ENCODE data around the gene BEND6.

The BEND6 gene, protein sequence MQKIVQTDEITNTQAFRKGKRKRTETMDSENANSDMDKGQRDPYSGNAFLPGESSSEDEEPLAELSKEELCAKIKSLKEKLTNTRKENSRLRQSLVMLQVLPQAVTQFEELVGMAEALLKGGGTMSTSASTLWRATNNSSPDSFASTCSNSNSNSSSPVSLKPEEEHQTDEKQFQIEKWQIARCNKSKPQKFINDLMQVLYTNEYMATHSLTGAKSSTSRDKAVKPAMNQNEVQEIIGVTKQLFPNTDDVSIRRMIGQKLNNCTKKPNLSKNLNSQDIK

DNA sequence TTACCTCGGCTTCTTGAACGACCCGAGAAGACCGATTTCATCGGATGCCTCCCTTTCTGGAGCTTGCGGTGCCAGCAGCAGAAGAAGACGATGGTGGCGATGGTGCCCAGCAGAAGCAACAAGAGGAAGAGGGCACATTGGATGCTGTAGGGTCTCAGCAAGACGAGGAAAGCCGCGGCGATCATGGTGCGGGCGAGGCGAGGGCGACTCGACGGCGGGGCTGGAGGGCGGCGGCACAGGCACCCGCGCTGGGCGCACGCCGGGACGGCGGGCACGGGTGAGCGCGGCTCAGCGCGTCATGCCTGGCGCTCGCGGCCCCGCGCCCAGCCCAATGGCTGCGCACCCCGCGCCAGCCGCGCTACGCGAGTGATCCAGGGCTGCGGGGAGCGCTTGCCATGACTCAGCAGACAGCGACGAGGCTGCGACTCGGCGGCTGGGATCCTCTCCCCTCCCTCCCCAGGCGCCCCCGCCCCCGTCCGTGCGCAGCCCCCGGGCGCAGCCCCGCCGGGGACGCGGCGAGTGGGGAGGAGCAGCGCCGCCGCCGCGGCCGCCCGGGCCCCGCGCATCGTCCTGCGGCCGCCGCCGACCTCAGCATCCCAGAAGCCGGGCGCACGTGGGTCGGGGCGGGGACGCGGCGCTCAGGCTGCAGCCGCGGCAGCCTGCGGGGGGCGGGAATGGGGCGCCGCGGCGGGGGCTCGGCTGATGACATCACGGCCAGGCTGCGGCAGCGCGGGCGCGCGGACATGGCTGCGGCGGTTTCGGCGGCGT is at the start of gene BEND6:
BEND6 (plus strand) TSS at position 705 of the 768 bp plus-strand sequence. CDS start 26,704 bp downstream, outside the sequence.
- FAIRE-seq: no peak

DNA sequence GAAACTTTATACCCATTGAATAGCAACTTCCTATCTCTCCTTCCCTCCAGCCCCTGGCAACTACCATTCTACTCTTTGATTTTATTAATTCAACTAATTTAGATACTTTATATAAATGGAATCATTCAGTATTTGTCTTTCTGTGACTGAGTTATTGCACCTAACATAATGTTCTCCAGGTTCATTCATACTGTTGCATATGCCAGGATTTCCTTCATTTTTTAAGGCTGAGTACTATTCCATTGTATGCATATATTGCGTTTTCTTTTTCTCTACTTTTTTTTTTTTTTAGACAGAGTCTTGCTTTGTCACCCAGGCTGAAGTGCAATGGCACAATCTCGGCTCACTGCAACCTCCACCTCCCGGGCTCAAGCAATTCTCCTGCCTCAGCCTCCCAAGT is 49.5 kb upstream of the BEND6 start:
- no peak for FAIRE-seq

DNA sequence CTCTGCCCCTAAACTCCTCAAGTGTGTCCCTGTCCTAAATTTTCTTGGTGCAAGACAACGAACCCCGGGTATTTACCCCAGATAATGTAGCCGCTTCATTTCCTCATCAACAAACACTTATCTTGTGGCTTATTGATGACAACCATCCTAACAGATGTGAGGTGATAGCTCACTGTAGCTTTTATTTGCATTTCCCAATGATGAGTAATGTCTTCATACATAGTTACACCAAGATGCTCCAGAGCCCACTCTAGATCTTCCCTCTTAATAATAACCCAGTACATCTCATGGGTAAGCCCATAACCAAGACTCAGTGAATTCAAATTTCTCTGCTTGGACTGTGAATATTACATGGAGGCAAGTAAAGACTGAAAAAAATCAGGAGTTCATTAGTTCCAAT is 48.2 kb upstream of the BEND6 start:
- no peak for FAIRE-seq

DNA sequence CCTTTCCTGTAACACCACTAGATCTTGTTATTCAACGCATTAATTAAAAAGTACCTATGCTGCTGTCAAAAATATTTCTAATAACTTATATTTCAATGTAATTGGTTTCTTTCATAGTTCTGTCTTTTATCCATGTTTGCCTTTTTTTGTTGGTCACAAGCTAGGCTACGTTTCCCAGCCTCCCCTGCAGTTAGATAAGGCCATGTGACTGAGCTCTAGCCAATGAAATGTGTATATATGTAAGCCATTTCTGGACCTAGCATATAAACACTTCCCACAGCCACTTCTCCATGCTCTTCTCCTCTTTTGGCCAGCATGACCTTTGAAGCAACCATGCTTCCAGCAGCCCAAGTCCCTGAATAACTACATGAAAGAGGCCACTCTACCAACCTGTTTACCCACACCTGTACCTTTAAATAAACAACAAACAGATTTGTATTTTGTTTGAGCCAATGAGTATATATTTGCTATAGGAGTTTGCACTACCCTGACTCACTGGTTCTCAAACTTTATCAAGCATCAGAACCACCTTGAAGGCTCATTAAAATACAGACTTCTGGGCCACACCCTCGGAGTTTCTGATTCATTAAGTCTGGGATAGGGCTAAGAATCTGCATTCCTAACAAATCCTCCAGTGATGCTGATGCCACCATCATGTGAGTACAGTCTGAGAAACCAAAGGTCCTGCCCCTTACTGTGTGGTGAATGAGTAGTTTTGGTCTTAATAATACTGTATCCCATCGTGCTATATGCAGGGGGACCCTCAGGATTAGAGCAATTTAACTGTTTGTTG is 45.6 kb upstream of the BEND6 start:
- no peak for FAIRE-seq

DNA sequence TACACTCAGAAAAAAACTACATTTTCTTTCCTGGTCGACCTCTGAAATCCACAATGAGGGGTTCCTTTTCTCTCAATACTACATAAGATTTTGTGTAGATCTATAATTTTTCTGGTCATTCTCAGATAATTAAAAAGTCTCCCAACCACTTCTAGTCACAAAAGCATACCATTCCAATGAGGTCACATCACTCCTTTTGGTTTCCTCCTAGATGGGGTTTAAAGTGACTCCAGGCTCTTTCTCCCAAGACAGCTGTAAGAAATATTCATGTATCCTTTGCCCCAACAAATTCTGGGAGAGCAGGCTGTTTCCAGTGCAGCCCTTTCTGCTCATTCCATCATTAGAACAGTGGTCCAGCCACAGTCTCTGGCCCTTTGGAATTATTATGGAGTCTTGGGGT is 43.1 kb upstream of the BEND6 start:
- no peak for FAIRE-seq

DNA sequence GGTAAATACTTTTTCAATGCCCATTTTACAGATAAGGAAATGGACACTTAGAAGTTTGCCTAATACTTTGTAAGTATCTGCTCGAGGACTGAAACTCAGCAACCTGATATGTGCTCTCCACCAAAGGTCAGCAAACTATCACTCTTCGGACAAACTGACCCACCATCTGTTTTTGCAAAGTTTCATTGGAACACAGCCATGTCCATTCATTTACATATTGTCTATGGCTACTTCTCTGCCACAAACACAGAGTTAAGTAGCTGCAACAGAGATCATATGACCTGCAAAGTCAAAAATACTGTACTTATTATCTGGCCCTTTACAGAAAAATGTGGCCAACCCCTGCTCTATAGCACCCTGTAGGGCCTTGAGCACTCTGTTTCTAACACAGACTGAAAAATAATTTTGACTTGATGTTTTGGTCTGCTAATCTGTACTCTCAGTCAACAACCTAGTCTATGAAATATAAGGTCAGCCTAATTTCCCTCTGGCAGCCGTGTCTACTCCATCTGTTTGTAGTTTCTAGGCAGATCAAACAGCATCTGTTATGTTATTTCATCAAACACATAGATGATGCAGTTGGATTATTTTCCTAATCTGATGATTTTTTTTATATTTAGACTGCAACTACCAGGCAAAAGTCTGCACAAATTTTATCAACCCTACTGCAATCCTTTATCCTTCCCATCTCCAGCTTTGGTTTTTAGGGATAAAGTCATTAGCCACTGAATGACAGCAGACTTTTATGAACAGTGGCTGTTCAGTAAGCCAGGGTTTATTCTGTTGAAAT is 41.4 kb upstream of the BEND6 start:
- peak; percentile 49 for FAIRE-seq

DNA sequence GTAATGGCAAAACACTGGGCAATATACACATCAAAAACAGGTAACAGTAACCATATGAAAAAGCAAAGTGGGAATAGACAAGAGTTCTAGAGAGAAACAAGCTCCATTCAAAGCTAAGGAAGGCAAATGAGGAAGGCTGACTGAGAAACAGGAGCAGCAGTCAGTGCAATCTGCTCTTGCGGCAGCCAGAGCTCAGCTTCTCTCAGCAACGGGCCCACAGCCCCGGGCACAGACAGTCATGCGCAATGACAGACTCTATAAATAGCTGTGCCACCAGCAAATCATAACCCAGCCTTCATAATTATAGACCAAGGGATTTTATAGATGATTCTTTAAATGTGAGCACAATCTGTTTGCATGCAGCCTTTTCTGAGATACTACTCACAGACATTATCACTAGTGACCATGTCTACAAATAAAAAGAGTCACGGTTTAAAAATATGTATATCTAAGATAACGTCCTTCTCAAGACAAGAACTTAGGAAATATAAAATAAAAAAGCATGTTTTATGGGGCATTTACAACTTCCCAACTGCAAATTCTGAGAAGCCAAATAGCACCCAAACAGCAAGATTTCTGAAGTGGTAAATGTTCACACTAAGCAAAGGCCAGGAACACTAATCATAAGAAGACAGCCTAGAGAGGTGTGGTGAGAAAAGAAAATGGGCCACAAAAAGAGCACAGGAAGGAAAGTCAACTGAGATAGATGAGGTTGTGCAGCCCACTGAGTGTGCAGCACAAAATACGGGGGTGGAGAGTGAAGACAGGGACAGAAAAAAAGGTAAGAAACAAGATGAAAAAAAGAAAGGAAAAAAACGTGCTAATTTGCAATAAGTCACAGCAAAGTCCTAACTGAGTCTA is 39.9 kb upstream of the BEND6 start:
- peak; percentile 94 for FAIRE-seq

DNA sequence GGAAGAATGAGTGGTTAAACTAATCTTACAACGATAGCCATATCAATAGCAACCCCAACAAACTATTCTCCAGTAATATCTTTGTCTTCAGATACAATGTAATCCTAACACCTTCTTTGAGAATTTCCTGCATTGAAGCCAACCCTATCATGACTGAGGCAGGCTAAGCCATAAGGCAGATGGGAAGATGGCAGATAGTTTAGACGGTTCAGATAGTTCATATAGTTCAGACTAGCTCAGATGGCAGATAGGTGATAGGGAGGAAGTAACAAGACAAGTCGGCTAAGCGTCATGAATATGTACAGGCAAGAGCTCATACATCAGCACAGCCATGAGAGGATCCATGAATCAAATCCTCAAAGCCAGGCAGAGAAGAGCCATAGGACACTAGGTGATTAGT is 39.1 kb upstream of the BEND6 start:
- no peak for FAIRE-seq

DNA sequence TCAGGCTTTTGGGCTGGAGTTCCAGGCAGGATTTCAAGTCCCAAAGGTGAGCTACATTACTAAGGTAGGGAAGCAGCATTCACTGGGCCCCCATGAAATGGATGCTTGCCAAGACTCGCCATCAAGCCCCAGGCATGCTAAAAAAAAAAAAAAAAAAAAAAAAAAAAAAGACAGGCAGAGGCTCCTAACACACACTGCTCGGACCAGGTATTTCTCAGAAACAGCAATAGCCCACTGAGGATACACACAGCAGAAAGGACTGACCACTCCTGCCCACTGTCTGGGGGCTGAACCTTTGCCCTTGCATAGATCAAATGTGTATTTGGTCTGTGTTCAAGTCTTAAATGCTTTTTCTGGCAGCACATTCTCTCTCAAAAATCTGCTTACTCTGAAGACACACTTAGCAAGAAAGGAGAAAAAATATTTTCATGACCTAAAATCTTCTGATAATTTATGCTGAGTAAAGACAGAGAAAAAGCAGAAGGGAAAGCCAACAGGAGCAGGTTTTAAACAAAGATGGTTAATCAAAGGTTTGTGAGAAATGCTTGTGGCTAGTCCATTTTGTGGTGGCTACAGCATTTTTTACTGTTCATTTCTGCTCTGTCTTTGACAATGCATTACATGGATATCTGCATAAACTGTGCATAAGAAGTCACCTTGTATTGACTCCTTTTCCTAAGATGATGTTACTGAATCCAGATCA is 37.9 kb upstream of the BEND6 start:
- no peak for FAIRE-seq

DNA sequence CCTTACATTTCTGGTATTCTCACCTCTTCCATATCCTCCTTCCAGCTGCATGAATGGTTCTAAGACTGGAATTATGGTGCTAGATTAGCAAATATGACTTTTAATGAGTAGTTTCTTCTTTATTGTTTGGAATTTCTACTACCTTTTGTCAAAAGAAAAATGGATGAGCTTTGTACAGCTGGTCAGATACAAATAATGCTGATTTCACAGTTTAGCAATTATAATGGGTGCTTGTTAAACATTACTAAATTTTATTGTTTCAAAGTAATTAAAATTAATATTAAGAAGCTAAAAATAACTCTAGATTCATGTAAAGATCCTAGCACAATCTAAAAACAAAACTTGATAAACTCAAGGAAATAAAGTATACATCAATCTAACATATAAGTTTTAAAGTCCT is 32.3 kb upstream of the BEND6 start:
- no peak for FAIRE-seq

DNA sequence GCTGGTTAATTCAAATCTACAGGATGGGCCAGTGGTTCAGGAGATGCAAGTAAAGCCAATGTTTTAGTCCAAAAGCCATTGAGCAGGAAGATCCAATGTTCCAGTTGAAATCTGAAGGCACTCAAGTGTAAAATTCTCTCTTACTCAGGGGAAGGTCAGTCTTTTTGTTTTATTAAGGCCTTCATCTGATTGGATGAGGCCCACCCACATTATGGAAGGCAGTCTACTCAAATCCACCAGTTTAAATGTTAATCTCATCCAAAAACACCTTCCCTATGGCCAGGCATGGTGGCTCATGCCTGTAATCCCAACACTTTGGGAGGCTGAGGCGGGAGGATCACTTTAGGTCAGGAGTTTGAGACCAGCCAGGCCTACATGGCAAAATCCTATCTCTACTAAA is 31.3 kb upstream of the BEND6 start:
- no peak for FAIRE-seq

DNA sequence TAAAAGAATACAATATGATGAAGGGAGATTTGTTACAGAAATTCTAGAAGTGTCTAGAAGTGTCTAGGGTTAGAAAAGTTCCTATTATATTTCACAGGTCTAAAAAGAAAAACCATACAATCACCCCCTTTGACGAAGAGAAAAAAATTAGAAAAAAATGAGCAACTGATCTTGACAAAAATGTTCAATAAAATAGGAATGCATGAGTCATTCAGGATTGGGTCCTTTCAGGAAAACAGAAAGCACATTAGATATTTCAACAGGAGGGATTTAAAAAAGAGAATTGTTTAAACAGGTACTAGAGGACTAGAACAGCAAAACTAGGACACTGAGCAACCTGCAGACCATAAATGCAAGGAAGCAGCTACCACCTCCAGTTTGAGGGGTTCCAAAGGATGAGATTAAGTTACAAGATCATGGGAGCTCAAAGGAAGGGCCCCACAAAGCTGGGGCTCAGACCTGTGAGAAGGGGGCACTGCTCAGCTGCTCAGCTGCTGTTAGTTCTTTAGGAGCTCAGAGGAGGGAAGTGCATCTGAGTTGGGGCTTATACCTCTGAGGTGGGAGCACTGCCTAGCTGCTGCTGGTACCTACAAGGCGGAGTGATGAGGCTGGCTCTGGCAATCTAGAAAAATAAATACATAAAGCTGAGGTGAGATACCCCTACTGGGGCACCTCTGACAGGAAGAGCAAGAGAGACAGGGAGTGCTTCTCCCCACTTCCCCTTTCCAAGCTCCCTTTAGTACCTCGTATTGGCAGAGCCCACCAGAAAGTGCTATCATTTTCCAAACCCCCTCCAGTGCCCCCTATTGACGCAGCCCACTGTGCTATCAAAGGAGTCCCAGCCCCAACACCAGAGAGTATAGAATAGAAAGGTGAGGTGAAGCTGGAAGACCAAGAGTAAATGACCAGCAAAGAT is 27.1 kb upstream of the BEND6 start:
- peak; percentile 43 for FAIRE-seq

DNA sequence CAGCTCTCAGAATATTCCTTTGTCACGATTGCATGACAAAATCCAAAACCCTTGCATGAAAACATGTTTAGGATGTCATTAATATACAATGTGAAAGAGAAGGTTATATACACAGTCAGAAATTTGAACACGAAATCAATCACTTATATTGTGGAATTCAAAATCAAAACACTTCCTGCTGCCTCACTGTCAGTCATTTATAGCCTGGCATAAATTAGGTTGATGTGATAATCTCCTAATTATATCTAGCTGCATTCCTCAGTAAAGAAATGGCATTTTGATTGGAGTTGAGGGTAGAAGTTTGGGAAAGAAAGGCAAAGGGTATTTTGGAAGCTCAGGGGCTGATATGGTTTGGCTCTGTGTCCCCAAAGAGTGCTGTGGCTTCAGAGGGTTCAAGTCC is 24.1 kb upstream of the BEND6 start:
- FAIRE-seq: no peak

DNA sequence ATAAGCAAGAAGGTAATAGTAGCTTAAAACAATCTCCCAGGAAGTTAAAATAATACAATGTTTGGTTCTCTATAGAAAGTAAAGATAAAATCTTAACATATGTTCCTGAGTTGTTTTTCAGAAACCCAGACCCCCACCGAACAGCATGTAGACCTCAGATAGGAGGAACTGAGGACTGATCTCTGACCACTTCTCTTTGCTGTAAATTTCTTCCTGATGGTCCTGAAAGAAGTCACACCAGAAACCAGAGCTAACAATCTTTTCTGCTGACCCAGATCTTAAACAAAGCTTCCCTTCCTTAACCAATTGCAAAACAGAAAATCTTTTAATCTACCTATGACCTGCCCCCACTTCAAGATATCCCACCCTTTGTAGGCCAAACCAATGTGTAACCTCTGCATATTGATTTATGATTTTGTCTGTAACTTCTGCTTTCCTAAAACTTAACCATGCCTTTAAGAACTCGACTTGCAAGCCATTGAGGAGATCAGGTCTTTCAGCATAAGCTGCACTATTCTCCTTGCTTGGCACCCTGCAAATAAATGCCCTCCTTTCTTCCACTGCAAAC is 21.9 kb upstream of the BEND6 start:
- FAIRE-seq: no peak

DNA sequence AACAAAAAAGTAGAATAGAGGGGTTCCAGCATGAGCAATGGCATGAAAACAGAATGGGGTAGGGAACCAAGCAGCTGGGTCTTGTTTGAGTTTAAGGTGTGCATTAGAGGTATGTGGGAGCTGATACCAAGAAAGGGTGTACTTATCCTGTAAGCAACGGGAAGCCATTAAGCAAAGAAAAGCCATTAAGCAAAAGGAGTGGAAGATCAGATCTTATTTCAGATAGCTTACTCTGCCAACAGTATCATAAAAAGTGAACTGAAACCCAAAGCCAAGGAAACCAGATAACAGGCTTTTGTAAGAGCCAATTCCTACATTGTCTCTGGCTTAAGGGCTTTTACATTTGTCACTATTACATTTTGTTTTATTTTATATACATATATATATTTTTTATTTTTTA is 21.3 kb upstream of the BEND6 start:
- no peak for FAIRE-seq

DNA sequence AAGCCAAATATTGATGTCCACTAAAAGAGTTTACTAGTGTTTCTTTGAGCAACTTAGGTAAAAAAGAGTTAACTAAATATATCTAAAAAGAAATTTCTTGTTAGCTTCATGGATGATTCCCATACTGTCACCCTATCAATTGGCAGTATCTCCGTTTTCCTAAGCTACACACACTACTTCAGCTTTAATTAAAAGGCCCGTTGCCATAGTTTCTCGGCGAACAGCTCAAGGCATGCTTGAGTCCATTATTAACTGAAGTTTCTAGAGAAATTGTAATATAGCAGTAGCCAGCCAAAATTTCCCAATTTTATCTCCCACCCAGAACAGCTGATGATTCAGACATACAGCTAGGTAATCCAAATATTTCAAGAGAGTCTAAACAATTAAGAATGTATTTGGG is 20.0 kb upstream of the BEND6 start:
- no peak for FAIRE-seq

DNA sequence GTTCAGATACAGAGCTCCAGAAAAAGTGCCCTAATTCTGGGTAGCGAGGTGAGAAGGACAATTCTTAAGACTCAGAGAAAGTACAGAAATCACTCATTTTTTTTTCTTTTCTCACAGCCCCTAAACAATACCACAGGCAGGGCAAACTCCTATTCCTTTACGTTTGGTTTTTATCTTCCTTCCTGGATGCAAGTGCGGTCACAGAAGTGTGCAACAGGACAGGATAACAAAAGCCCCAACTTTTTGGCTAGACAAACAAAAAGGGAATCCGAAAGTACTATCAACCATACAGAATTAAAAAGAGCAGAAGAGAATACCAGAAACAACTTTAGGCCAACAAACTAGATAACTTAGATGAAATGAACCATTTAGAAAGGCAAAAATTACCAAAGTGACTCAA is 18.4 kb upstream of the BEND6 start:
- FAIRE-seq: no peak

DNA sequence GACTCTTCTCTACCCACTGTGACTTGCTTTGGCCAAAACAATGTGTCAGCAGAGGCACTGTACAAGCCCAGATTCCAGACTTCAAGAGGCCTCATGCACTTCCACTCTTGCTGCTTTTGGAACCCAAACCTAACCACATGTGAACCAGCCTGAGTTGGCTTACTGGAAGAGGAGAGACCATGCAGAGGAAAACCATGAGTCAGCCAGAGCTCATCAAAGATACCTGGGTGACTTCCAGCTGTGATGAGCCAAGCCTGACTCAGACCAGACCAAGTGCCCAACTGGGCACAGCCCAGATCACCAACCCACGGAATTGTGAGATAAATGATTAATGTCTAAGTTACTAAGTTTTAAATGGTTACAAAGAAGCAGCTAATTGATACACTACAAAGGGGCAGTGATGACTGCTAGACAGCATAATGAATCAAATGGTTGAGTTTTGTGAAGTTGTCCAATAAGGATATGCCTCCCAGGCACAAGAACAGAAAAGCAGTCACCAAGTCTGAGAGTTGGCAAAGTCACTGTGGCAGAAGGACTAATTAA is 16.2 kb upstream of the BEND6 start:
- peak; percentile 38 for FAIRE-seq

DNA sequence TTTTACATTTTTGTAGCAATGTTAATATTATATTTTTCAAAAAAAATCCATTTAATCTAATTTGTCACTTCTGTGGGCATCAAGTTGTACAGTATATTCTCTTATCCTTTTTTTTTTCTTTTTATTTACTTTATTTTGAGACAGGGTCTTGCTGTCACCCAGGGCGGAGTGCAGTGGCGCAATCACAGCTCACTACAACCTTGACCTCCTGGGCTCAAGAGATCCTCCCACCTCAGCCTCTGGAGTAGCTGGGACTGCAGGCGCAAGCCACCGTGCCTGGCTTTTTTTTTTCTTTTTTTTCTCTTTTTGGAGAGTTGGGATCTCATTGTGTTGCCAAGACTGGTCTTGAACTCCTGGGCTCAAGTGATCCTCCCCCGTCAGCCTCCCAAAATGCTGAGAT is 14.4 kb upstream of the BEND6 start:
- no peak for FAIRE-seq

DNA sequence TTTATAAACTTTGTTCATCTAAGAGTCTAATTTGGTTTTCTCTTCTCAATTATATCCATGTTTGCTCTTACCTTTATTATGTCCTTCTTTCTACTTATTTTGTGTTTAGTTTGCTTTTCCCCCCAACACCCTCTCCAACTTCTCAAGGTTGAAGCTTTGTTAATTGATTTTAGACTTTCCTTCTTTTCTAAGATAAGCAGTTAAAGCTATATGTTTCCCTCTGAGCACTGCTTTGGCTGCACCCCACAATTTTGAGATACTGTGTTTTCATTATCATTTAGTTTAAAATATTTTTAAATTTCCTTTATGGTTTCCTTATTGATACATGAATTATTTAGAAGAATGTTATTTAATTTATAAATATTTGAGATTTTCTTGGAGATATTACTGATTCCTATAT is 13.9 kb upstream of the BEND6 start:
- no peak for FAIRE-seq
